LNCAP (cell line): ENCODE results near the gene IL17REL.

Source experiments
- CTCF ChIP-seq: fragments of 450-650 bp; IDR thresholded peaks from 2 replicates; pipeline ENCODE4 v1.5.1; 2017; ENCODE audit warnings: mild to moderate bottlenecking

Gene IL17REL

GRCh38 chr22:49973018-49973961 lies 39.3 kb downstream of the IL17REL start:
- no peak for TF ChIP-seq CTCF

GRCh38 chr22:49972163-49973017 lies 40.2 kb downstream of the IL17REL start:
- TF ChIP-seq CTCF = no peak

- no peak for TF ChIP-seq CTCF
Measured at GRCh38 chr22:49971232-49972162, 41.1 kb downstream of the IL17REL start.

GRCh38 chr22:49970528-49971231 lies 41.9 kb downstream of the IL17REL start:
- no peak for TF ChIP-seq CTCF

GRCh38 chr22:49969751-49970527 lies 42.6 kb downstream of the IL17REL start:
- TF ChIP-seq CTCF = no peak

GRCh38 chr22:49968831-49969661 lies 43.5 kb downstream of the IL17REL start:
- no peak for TF ChIP-seq CTCF
